ENCODE measurements around the gene SCAF11.
A peak's percentile ranks its signal among the peaks of the same experiment; 100 is the strongest.

The SCAF11 gene

DNA sequence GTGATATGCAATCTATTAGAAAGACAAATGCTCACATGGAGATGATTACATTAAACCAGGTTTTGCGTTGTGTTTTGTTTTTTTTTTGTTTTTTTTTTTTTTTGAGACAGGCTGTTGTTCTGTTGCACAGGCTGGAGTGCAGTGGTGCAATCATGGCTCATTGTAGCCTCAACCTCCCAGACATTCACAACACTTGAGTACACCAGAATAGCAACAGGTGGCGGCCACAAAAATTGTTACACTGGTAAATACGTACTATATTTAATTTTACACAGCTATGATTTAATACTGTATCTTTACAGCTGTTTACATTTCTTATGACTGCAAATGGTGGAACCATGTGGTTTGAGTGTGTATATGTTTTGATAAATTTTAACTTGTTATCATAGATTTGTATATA is 60.0 kb downstream of the SCAF11 start:
- ChIA-PET POLR2A (ENCODE audit: low non-redundant PET) (no interaction called here), CTCF (interaction anchor here (0.6 kb wide), 1 partner anchor 1952 kb away, joined by 3 read pairs; no protein-coding TSS in a partner anchor)
- TF ChIP-seq, protein P1, sequence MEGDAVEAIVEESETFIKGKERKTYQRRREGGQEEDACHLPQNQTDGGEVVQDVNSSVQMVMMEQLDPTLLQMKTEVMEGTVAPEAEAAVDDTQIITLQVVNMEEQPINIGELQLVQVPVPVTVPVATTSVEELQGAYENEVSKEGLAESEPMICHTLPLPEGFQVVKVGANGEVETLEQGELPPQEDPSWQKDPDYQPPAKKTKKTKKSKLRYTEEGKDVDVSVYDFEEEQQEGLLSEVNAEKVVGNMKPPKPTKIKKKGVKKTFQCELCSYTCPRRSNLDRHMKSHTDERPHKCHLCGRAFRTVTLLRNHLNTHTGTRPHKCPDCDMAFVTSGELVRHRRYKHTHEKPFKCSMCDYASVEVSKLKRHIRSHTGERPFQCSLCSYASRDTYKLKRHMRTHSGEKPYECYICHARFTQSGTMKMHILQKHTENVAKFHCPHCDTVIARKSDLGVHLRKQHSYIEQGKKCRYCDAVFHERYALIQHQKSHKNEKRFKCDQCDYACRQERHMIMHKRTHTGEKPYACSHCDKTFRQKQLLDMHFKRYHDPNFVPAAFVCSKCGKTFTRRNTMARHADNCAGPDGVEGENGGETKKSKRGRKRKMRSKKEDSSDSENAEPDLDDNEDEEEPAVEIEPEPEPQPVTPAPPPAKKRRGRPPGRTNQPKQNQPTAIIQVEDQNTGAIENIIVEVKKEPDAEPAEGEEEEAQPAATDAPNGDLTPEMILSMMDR (conservative IDR thresholded peaks at IDR 0.05; ENCODE audit: low read depth): no peak
- DNase-seq (ENCODE audit: low spot score): no peak
- H3K27ac ChIP-seq: no peak overlapping the region

DNA sequence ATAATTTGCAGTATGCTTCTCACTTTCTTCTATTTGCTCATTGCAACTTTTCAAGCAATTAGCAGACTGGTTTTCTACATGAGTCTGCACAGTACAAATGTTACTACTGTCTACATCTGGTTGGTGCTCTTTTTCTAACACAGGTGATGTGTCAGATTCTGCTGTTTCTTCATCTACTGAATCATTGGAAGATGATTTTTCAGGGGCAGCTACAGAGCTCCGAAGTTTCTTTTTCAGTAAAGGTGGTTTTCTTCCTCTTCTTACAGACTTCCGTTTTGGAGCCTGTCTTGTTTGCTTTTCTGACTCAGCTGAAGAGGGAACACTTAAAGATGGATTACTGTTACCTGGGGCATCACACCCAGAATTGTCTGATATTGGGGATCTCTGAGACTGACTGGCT is 62.1 kb downstream of the SCAF11 start:
- H3K27ac ChIP-seq: no peak overlapping the region
- TF ChIP-seq, protein P1 (conservative IDR thresholded peaks at IDR 0.05; ENCODE audit: low read depth): no peak
- ChIA-PET CTCF (interaction anchor here (0.6 kb wide), 1 partner anchor 203 kb away, joined by 5 read pairs; no protein-coding TSS in a partner anchor), POLR2A (ENCODE audit: low non-redundant PET) (no interaction called here)
- DNase-seq (ENCODE audit: low spot score): no peak

DNA sequence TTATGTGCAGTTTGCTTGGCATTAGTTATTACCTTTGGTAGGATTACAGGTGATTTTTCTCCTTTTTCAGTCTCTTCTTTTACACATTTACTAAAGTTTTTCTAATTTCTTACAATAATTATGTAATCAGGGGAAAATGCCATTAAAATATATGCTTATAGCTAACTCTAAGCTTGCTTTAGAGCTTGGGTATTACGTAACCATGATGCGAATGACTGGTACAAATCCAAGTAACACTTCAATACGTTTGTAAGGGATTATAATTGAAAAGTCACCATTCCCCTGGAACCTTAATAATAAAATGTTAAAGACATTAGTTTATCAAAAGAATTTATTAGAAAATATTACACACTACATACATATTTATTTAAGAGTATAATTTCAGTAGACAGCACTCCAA is 71.6 kb downstream of the SCAF11 start:
- no peak overlapping the region for H3K27ac ChIP-seq
- CTCF ChIA-PET: interaction anchor here (0.6 kb wide), 1 partner anchor 365 kb away, joined by 3 read pairs; no protein-coding TSS in a partner anchor
- TF ChIP-seq, protein P1 (conservative IDR thresholded peaks at IDR 0.05; ENCODE audit: low read depth): no peak
- POLR2A ChIA-PET (ENCODE audit: low non-redundant PET): no interaction called here
- no peak for DNase-seq (ENCODE audit: low spot score)

DNA sequence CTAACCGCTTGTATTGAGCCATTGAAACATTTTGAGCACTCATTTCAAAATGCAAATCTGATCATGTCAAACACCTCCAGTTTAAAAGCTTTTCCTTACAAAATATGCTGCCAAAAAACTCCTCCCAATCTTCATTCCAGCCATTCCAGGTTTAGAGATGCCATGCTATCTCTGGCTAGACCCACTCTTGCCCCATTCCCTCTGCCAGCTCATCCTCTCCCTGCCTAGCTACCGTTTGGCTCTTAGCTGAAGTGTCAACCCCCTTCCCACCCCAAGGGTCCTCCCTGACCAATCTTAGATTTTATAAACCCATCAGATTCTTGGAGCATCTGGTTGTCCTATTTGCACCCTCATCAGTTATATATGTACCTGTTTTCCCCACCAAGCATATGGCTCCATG is 75.0 kb downstream of the SCAF11 start:
- ChIA-PET CTCF (no interaction called here), POLR2A (ENCODE audit: low non-redundant PET) (no interaction called here)
- no peak for DNase-seq (ENCODE audit: low spot score)
- no peak overlapping the region for H3K27ac ChIP-seq
- TF ChIP-seq, protein P1 (conservative IDR thresholded peaks at IDR 0.05; ENCODE audit: low read depth): no peak

DNA sequence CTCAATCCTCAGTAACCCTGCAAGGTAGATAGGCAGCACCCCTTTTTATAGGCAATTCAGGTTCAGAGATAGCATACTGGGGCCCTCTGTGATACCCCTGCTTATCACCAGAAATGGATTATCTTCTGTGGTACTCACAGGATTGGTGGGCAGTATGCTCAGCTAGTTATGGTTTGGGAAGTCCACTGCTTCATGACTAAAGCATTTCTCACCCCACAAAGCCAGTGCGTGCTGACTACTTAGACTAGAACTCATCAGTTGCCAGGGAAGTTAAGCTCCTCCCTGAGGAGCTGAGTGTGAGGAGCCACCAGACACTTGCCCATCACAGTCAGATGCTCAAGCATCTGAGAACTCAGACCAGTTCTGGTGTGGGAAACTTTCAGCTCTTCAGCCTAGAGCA is 76.3 kb downstream of the SCAF11 start:
- TF ChIP-seq, protein P1 (conservative IDR thresholded peaks at IDR 0.05; ENCODE audit: low read depth): no peak
- ChIA-PET POLR2A (ENCODE audit: low non-redundant PET) (no interaction called here), CTCF (no interaction called here)
- no peak overlapping the region for H3K27ac ChIP-seq
- DNase-seq (ENCODE audit: low spot score): peak; percentile 38

DNA sequence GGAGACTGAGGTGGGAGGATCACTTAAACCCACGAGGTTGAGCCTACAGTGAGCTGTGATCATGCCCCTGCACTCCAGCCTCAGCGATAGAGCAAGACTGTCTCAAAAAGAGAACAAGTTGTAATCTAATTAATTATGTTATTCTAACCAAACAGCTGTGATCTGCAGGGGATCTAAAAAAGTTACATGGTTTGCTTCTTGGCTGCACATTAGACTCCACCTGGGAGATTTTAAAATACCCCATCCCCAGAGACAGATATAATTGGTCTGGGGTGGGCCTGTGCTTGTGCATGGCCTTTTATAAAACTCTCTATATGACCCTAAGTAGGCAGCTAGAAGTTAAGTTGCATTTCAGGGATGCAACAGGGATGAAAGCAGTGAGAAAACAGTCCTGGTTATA is 76.7 kb downstream of the SCAF11 start:
- ChIA-PET CTCF (no interaction called here), POLR2A (ENCODE audit: low non-redundant PET) (no interaction called here)
- no peak for DNase-seq (ENCODE audit: low spot score)
- no peak overlapping the region for H3K27ac ChIP-seq
- TF ChIP-seq, protein P1 (conservative IDR thresholded peaks at IDR 0.05; ENCODE audit: low read depth): no peak

DNA sequence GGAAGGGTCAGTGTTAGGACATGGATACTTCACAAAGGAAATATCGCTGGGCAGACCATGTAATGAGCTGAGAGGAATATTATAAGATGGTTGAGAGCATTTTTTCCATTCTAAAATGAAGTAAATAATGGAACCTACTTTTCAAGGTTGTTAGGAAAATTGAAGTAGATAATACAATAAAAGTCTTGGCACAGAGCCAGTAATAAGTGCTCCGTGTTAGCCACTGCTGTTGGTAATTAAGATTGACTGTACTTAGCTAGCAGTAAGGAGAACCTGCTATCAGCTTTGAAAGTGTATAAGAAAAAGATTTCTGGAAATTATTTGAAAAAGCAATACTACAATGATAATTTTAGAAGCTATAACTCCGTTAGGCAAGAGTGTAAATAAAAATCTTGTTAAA is 77.6 kb downstream of the SCAF11 start:
- DNase-seq (ENCODE audit: low spot score): no peak
- H3K27ac ChIP-seq: no peak overlapping the region
- TF ChIP-seq, protein P1 (conservative IDR thresholded peaks at IDR 0.05; ENCODE audit: low read depth): no peak
- POLR2A ChIA-PET (ENCODE audit: low non-redundant PET): no interaction called here
- CTCF ChIA-PET: no interaction called here

All from RWPE1 (cell line).